GM12801 (cell line): ENCODE data around the gene TSPAN7.

Experiments
- CTCF ChIP-seq: IDR thresholded peaks from one replicate; pipeline ENCODE4 v1.5.1; 2011; ENCODE audit warnings: control low read depth; ENCODE audit not compliant: insufficient read length; ENCODE audit errors: extremely low read depth

TSPAN7 gene

GRCh38 chrX:38570396-38570795, 9.1 kb downstream of the TSPAN7 start:
- no peak for TF ChIP-seq CTCF

- TF ChIP-seq CTCF = no peak
Observed at GRCh38 chrX:38571058-38571457, 9.7 kb downstream of the TSPAN7 start.

GRCh38 chrX:38574858-38575257, 13.5 kb downstream of the TSPAN7 start:
- TF ChIP-seq CTCF = no peak

DNA sequence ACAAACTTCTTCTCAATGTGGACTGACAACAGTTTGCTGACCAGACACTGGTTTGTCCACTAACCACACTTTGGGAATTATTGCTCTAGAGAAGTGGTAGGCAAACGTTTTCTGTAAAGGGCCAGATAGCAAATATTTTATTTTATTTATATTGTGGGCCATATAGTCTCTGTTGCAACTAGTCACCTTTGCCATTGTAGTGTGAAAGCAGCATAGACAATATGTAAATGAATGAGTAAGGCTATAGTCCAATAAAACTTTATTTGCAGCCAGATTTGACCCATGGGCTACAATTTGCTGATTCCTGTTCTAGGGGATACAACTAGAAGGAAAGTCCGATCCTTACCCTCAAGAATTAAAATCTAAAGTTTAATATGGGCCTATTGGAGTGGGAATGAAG, 14.5 kb downstream of the TSPAN7 start:
- TF ChIP-seq CTCF = no peak

- no peak for TF ChIP-seq CTCF
Observed at GRCh38 chrX:38577738-38578137, 16.4 kb downstream of the TSPAN7 start.

GRCh38 chrX:38578167-38578566, 16.8 kb downstream of the TSPAN7 start:
- TF ChIP-seq CTCF = no peak

DNA sequence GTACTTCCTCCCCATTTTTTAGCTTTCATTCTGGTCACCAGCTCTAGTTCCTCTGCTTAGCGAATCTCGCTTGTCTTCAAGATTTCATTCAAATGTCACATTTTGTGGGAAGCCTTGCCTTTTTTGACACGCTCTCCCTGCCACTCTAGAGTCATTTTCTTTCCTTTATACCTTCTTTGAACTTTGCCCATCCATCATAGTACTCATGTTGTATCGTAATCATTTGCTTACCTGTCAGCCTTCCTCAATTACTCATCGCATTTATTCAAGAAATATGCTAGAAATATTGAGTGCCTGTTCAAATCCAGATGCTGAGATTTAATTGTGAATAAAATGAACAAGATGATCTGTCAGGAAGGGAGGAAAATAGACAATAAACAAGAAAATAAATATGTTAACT, 21.8 kb downstream of the TSPAN7 start:
- no peak for TF ChIP-seq CTCF

- no peak for TF ChIP-seq CTCF
Observed at GRCh38 chrX:38594434-38594833, 33.1 kb downstream of the TSPAN7 start.
